Measurements from ENCODE around the gene LGALS14.

Gene LGALS14

DNA sequence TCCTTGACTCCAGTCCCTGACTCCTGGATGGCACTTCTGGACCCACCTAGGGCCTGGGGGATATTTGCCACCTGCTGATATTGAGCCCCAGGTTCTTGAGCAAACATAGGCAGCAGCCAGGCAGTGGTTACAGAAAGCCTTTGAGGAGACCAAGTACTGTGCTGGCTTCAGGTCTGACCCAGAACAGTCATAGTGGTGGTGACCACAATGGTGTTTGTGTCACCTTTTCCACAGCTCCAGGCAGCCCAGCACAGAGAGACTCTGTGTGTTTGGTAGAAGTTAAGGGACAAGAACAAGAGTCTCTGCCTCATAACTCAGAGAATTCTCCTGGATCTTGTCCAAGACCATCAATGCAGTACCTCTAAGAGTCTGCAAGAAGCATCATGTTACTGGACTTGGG, 48.1 kb downstream of the LGALS14 start:
- DNase-seq = no peak

DNA sequence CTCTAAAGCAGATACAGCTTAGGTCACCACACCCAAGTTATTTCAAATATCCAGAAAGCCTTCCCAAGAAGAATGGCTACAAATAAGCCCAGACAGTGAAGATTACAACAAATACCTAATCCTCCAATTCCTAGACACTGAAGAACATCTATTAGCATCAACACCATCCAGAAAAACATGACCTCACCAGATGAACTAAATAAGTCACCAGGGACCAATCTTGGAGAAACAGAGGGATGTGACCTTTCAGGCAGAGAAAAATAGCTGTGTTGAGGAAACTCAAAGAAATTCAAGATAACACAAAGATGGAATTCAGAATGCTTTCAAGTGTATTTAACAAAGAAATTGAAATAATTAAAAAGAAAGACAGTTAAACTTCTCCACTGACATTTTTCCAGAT, 48.5 kb downstream of the LGALS14 start:
- no peak for DNase-seq

DNA sequence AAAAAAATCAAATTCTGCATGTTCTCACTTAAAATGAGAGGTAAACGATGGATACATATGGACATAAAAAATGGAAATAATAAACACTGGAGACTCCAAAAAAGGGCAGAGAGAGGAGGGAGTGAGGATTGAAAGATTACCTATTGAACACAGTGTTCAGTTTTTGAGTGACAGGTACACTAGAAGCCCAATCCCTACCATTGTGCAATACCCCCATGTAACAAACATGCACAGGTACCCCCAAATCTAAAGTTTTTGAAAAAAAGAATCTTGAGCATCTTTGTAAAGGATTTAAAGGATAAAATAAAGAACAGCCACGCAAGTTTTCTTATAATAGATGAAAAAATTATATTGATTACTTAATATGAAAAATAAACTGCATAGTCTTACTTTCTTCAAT, 50.3 kb downstream of the LGALS14 start:
- DNase-seq = no peak

DNA sequence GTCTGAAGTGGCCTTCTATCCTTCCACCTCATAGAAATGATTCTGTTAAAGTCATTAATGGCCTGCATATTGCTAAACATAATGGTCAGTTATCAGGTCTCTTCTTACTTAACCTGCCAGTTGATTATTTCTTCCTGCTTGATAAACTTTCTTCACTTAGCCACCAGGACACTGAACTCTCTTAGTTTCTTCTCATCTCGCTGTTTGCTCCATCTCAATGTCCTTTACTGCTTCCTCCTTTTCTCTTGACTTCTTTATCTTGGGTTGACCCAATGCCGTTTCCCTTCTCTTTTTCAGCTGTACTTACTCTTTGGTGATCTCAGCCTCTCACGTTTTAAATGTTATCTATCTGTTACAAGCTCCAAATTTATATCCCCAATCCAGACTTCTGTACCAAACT, 50.7 kb downstream of the LGALS14 start:
- DNase-seq = no peak
